ENCODE measurements around the gene CAMK1D.

Gene CAMK1D

DNA sequence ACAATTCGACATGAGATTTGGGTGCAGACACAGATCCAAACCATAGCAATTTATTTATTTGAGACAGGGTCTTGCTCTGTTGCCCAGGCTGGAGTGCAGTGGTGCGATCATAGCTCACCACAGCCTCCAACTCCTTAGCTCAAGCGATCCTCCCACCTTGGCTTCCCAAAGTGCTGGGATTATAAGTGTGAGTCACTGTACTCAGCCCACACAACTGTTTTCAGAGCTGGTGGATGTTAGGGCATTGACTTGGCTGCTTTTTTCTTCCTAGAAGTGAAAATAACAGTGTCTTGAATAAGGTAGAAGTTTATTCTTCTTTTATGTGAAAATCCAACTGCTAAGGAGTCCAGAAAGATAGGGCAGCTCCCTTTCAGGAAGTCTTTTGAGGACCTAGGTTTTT, 520.1 kb downstream of the CAMK1D start:
- no peak for DNase-seq (ENCODE audit: low read depth)
- no peak overlapping the region for H3K4me3 ChIP-seq (ENCODE audit: low read depth, low read length)
- TF ChIP-seq, protein P1, sequence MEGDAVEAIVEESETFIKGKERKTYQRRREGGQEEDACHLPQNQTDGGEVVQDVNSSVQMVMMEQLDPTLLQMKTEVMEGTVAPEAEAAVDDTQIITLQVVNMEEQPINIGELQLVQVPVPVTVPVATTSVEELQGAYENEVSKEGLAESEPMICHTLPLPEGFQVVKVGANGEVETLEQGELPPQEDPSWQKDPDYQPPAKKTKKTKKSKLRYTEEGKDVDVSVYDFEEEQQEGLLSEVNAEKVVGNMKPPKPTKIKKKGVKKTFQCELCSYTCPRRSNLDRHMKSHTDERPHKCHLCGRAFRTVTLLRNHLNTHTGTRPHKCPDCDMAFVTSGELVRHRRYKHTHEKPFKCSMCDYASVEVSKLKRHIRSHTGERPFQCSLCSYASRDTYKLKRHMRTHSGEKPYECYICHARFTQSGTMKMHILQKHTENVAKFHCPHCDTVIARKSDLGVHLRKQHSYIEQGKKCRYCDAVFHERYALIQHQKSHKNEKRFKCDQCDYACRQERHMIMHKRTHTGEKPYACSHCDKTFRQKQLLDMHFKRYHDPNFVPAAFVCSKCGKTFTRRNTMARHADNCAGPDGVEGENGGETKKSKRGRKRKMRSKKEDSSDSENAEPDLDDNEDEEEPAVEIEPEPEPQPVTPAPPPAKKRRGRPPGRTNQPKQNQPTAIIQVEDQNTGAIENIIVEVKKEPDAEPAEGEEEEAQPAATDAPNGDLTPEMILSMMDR (IDR thresholded peaks at IDR 0.05; ENCODE audit: low read depth, low read length, missing control alignments) = no peak
- in situ Hi-C loops (cut with HindIII; ENCODE audit: low sequenced_read_pairs) = no loop called here

DNA sequence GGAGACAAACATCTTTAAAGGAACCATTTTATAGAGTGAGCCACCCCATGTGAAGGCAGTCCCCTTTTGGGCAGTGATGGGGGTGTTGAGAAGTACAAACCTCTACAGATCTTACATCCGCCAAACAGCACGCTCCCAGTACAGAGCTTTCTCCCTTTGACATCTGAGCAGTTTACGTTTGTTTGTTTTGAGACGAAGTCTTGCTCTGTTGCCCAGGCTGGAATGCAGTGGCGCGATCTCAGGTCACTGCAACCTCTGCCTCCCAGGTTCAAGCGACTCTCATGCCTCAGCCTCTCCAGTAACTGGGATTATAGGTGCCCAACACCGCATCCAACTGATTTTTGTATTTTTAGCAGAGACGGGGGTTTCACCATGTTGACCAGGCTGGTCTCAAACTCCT, 523.2 kb downstream of the CAMK1D start:
- in situ Hi-C loops (cut with HindIII; ENCODE audit: low sequenced_read_pairs) = no loop called here
- DNase-seq (ENCODE audit: low read depth) = no peak
- TF ChIP-seq, protein P1 (IDR thresholded peaks at IDR 0.05; ENCODE audit: low read depth, low read length, missing control alignments) = no peak
- no peak overlapping the region for H3K4me3 ChIP-seq (ENCODE audit: low read depth, low read length)

DNA sequence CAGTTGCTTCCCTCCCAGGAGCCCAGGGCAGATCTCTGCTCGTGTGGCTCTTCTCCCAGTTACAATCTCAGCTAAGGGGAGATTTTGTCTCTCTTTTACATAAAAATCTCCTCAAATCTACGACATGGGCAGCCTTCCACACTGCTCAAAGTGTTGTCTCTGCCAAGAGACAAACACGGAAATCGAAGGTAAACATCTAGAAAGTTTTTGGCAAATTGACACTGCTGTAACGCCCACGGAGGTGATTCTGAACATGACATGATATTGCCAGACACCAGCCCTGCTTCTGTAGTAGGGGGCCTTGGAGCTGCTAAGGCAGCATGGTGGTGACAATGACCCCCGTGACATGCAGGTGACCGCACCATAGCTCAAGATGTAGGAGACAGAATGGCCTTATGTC, 523.8 kb downstream of the CAMK1D start:
- TF ChIP-seq, protein P1 (IDR thresholded peaks at IDR 0.05; ENCODE audit: low read depth, low read length, missing control alignments) = no peak
- no peak for DNase-seq (ENCODE audit: low read depth)
- in situ Hi-C loops (cut with HindIII; ENCODE audit: low sequenced_read_pairs) = no loop called here
- no peak overlapping the region for H3K4me3 ChIP-seq (ENCODE audit: low read depth, low read length)

DNA sequence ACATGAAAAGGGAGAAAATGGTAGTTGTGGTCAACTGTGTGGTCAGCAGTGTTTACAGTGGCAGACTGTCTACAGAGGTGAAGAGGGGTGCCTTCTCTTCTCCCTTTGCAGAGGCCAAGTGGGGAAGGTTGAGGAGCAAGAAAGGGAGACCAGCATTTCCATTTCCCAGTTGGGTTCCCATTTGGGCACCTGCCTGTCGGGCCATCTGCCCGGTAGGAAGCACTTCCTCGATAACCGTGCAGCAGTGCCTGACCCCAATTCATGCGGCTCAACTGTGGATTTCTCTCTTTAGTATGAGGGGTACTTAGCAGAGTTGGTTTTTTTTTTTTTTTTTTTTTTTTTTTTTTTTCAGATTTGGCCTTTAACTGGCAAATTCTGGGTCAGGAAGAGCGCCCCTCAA, 525.2 kb downstream of the CAMK1D start:
- TF ChIP-seq, protein P1 (IDR thresholded peaks at IDR 0.05; ENCODE audit: low read depth, low read length, missing control alignments) = no peak
- in situ Hi-C loops (cut with HindIII; ENCODE audit: low sequenced_read_pairs) = no loop called here
- DNase-seq (ENCODE audit: low read depth) = no peak
- H3K4me3 ChIP-seq (ENCODE audit: low read depth, low read length) = no peak overlapping the region

DNA sequence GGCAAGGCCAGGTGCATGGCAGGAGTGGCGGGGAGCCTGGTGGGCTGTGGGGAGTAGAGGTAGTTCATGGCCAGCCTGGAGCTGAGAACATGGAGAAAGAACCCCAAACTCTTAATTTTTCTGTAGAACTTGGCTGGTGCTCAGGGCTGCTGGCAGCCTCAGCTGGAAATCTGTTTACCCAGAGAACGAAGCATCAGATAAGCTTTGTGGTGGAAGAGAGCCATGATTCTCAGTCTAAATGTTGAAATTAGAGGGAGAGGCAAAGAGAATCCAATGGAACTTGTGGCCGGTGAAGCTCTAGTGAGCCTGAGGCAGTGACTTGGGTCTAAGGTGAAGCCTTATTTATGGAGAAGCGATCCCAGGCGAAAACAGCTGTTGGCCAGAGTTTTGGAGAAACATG, 525.8 kb downstream of the CAMK1D start:
- in situ Hi-C loops (cut with HindIII; ENCODE audit: low sequenced_read_pairs) = no loop called here
- DNase-seq (ENCODE audit: low read depth) = no peak
- TF ChIP-seq, protein P1 (IDR thresholded peaks at IDR 0.05; ENCODE audit: low read depth, low read length, missing control alignments) = no peak
- no peak overlapping the region for H3K4me3 ChIP-seq (ENCODE audit: low read depth, low read length)

DNA sequence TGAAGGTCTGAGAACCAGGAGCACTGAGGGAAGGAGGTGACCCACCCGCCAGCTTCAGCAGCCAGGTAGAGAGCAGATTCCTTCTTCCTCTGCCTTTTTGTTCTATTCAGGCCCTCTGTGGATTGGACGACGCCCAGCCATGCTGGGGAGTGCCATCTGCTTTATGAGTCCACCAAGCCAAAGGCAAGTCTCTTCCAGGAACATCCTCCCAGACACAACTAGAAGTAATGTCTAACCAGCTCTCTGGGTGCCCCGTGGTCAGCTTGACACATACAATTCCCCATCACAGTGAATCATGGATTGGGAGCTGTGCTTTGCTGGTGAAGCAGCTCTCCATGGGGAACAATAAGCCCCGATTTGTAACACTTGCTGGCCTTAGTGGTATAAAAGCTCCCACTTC, 526.9 kb downstream of the CAMK1D start:
- TF ChIP-seq, protein P1 (IDR thresholded peaks at IDR 0.05; ENCODE audit: low read depth, low read length, missing control alignments) = no peak

DNA sequence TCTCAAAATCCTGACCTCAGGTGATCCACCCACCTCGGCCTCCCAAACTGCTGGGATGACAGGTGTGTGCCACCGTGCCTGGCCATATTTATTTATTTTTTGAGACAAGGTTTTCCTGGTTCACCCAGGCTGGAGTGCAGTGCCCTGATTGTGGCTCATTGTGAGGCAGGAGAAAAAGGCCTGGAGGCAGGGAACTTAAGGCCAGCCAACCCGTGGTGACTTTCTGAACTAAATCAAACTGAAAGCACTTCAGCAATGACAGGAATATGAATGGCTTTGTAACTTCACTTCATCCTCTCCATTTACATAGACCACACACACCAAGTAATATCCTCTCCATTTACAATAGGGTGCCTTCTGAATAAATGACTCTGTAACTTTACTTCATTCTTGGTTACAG, 527.8 kb downstream of the CAMK1D start:
- no peak for DNase-seq (ENCODE audit: low read depth)
- TF ChIP-seq, protein P1 (IDR thresholded peaks at IDR 0.05; ENCODE audit: low read depth, low read length, missing control alignments) = no peak
- no peak overlapping the region for H3K4me3 ChIP-seq (ENCODE audit: low read depth, low read length)
- in situ Hi-C loops (cut with HindIII; ENCODE audit: low sequenced_read_pairs) = no loop called here

More for the DNA sequence above, 526.9 kb downstream of the CAMK1D start:
- H3K4me3 ChIP-seq (ENCODE audit: low read depth, low read length) = no peak overlapping the region
- in situ Hi-C loops (cut with HindIII; ENCODE audit: low sequenced_read_pairs) = no loop called here
- DNase-seq (ENCODE audit: low read depth) = no peak

All from astrocyte of the cerebellum (primary cell).